SU-DHL-6 (cell line): ENCODE data around the gene CHMP5.

Source experiments
- H2AFZ ChIP-seq: fragments of 200-600 bp; sonication (generic); 2 replicates; pipeline ENCODE4 v1.6.1; 2014; ENCODE audit warnings: low read depth, mild to moderate bottlenecking, moderate library complexity, mixed read lengths, antibody characterized with exemption, low read length; ENCODE audit not compliant: severe bottlenecking
- H3F3A ChIP-seq: fragments of 200-600 bp; shearing (Covaris generic); 2 replicates; pipeline ENCODE4 v1.6.0; 2016; ENCODE audit warnings: antibody characterized with exemption, mild to moderate bottlenecking; ENCODE audit not compliant: insufficient read depth
- H3K27ac ChIP-seq: fragments of 200-600 bp; sonication (generic); 2 replicates; pipeline ENCODE4 v1.5.1; 2016; ENCODE audit warnings: low read depth, mild to moderate bottlenecking, low read length, moderate library complexity, mixed read lengths
- H3K27me3 ChIP-seq: fragments of 200-600 bp; sonication (generic), shearing (Covaris generic); 2 replicates; pipeline ENCODE4 v1.6.0; 2014; ENCODE audit warnings: mild to moderate bottlenecking, low read length
- H3K36me3 ChIP-seq: fragments of 200-600 bp; sonication (generic); 2 replicates; pipeline ENCODE4 v1.6.1; 2014; ENCODE audit warnings: mild to moderate bottlenecking, low read length, mixed read lengths
- H3K4me2 ChIP-seq: fragments of 300-600, 200-600 bp; shearing (Covaris generic), sonication (generic); 2 replicates; pipeline ENCODE4 v1.6.0; 2014; ENCODE audit warnings: low read length, low read depth, mild to moderate bottlenecking; ENCODE audit not compliant: poor library complexity, severe bottlenecking
- H3K4me3 ChIP-seq: fragments of 200-600 bp; sonication (generic); 2 replicates; pipeline ENCODE4 v1.5.1; 2014; ENCODE audit warnings: antibody characterized with exemption, low read length, mild to moderate bottlenecking, mixed read lengths; ENCODE audit not compliant: insufficient read depth, poor library complexity, severe bottlenecking
- H3K79me2 ChIP-seq: fragments of 200-600 bp; sonication (generic); 2 replicates; pipeline ENCODE4 v1.6.1; 2014; ENCODE audit warnings: mild to moderate bottlenecking, low read length, moderate library complexity; ENCODE audit not compliant: insufficient read depth
- H3K9ac ChIP-seq: fragments of 200-600 bp; sonication (generic); 2 replicates; pipeline ENCODE4 v1.7.0; 2014; ENCODE audit warnings: mild to moderate bottlenecking, low read length
- H3K9me2 ChIP-seq: fragments of 200-600 bp; sonication (generic); replicated peaks from 2 replicates; pipeline ENCODE4 v1.6.1; 2014; ENCODE audit warnings: low read length; ENCODE audit not compliant: insufficient read depth
- H3K9me3 ChIP-seq: fragments of 200-600 bp; sonication (generic); 2 replicates; pipeline ENCODE4 v1.6.1; 2014; ENCODE audit warnings: low read length, mixed read lengths; ENCODE audit not compliant: insufficient read depth
- H4K20me1 ChIP-seq: fragments of 200-600 bp; sonication (generic); 2 replicates; pipeline ENCODE4 v1.6.1; 2014; ENCODE audit warnings: low read depth, mild to moderate bottlenecking, antibody characterized with exemption, low read length, moderate library complexity, mixed read lengths
- CTCF ChIP-seq: fragments of 200-600 bp; sonication (generic); IDR thresholded peaks from one replicate; pipeline ENCODE4 v1.5.1; 2017; ENCODE audit warnings: antibody characterized with exemption, mild to moderate bottlenecking, low read length, moderate library complexity; ENCODE audit not compliant: insufficient read depth, poor library complexity, severe bottlenecking
- EZH2phosphoT487 ChIP-seq: fragments of 200-600 bp; sonication (generic), shearing (Covaris generic); conservative IDR thresholded peaks from 2 replicates; pipeline ENCODE4 v1.6.1; 2018; ENCODE audit warnings: mild to moderate bottlenecking, antibody characterized with exemption, low read length, moderate library complexity, mixed read lengths

Gene CHMP5

GRCh38 chr9:33222031-33222430 is 42.8 kb upstream of the CHMP5 start:
- Histone ChIP-seq H3K4me3 (no peak overlapping the region), H3K4me2 (no peak overlapping the region), H3K79me2 (no peaks in the 10 kb centered on the region), H2AFZ (no peak overlapping the region), H3K9me3 (no peaks in the 10 kb centered on the region), H3K27ac (no peak overlapping the region), H3K27me3 (no peaks in the 10 kb centered on the region), H3K36me3 (no peaks in the 10 kb centered on the region), H3K9me2 (no peaks in the 10 kb centered on the region), H3F3A (no peaks in the 10 kb centered on the region), H3K9ac (no peak overlapping the region), H4K20me1 (no peaks in the 10 kb centered on the region)
- TF ChIP-seq EZH2phosphoT487 = no peak
- no peak for TF ChIP-seq CTCF

- H3K9ac ChIP-seq = no peak overlapping the region
- no peaks in the 10 kb centered on the region for H3K9me2 ChIP-seq
- no peak overlapping the region for H3K4me2 ChIP-seq
- H2AFZ ChIP-seq = no peak overlapping the region
- no peaks in the 10 kb centered on the region for H3F3A ChIP-seq
- H3K4me3 ChIP-seq = no peak overlapping the region
- H4K20me1 ChIP-seq = no peaks in the 10 kb centered on the region
- H3K79me2 ChIP-seq = no peaks in the 10 kb centered on the region
- H3K27me3 ChIP-seq = no peaks in the 10 kb centered on the region
- no peaks in the 10 kb centered on the region for H3K9me3 ChIP-seq
- H3K36me3 ChIP-seq = no peaks in the 10 kb centered on the region
- no peak overlapping the region for H3K27ac ChIP-seq
- no peak for TF ChIP-seq EZH2phosphoT487
- no peak for TF ChIP-seq CTCF
Observed at GRCh38 chr9:33223696-33224095, 41.2 kb upstream of the CHMP5 start.

- Histone ChIP-seq H3K79me2 (no peaks in the 10 kb centered on the region), H3K27ac (no peak overlapping the region)
Observed at GRCh38 chr9:33225319-33226147, 39.3 kb upstream of the CHMP5 start.

More at GRCh38 chr9:33225319-33226147, 39.3 kb upstream of the CHMP5 start:
- H3K4me3 ChIP-seq = no peak overlapping the region
- no peaks in the 10 kb centered on the region for H3K27me3 ChIP-seq
- H3K9me2 ChIP-seq = no peaks in the 10 kb centered on the region
- no peak overlapping the region for H3K9ac ChIP-seq
- no peak overlapping the region for H2AFZ ChIP-seq
- TF ChIP-seq CTCF = peak; percentile 73
- no peak for TF ChIP-seq EZH2phosphoT487
- no peaks in the 10 kb centered on the region for H3K36me3 ChIP-seq
- H4K20me1 ChIP-seq = no peaks in the 10 kb centered on the region
- no peaks in the 10 kb centered on the region for H3F3A ChIP-seq
- H3K9me3 ChIP-seq = no peaks in the 10 kb centered on the region
- no peak overlapping the region for H3K4me2 ChIP-seq
